HUES48 (cell line): ENCODE data around the gene TULP4.

ENCODE experiments used
- H3K27ac ChIP-seq: one replicate; pipeline ENCODE4 v1.7.0; 2013; ENCODE audit warnings: low read depth, low read length, inconsistent platforms
- H3K27me3 ChIP-seq: 2 replicates; pipeline ENCODE4 v1.6.1; 2013; ENCODE audit warnings: mild to moderate bottlenecking, low read length; ENCODE audit not compliant: control insufficient read depth, insufficient read depth
- H3K36me3 ChIP-seq: 2 replicates; pipeline ENCODE4 v1.6.1; 2013; ENCODE audit warnings: low read length; ENCODE audit not compliant: control insufficient read depth, insufficient read depth
- H3K4me1 ChIP-seq: 2 replicates; pipeline ENCODE4 v1.6.1; 2013; ENCODE audit warnings: mild to moderate bottlenecking, low read length; ENCODE audit not compliant: control insufficient read depth, insufficient read depth
- H3K4me3 ChIP-seq: 2 replicates; pipeline ENCODE4 v1.5.1; 2013; ENCODE audit warnings: mild to moderate bottlenecking, low read depth, low read length
- H3K9ac ChIP-seq: 2 replicates; pipeline ENCODE4 v1.6.1; 2013; ENCODE audit warnings: mild to moderate bottlenecking, low read depth, low read length, moderate library complexity
- H3K9me3 ChIP-seq: 2 replicates; pipeline ENCODE4 v1.6.1; 2013; ENCODE audit warnings: low read length; ENCODE audit not compliant: control insufficient read depth, insufficient read depth

TULP4 gene

DNA sequence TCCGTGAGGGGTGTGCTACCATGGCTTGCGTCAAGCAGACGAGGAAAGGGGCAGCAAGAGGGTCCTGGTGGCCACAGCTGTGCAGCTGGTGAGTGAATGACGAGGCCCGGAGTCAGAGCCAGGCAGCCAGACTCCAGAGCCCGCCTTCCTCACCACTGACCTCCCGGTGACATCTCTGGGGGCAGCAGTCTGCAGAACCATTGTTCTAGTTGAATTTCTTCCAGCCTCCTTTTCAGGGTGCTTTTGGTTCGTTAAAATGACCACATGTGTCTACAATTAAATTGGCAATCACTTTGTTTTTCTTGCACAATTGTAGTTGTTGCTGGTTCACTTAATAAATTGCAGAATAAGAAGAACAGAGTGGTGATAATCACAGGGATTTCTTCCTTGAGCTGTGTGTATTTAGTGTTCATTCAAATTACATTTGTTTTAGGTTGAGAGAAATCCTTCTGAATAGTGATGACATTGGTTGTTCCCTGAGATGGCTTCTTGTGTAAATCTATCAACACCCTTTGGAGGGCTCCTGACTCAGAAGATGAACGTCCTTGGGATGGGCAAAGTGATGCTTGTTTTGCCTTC is 96.4 kb downstream of the TULP4 start:
- H3K9ac ChIP-seq = no peak overlapping the region
- no peaks in the 10 kb centered on the region; the same call in 1 of the 2 replicates for H3K36me3 ChIP-seq
- no peak overlapping the region for H3K4me3 ChIP-seq
- no peak overlapping the region for H3K27ac ChIP-seq
- no peaks in the 10 kb centered on the region for H3K27me3 ChIP-seq
- H3K9me3 ChIP-seq = no peaks in the 10 kb centered on the region
- H3K4me1 ChIP-seq = 0 out of 2 replicates have a peak, but pooled peaks cover 3% of the 10 kb centered on the region

DNA sequence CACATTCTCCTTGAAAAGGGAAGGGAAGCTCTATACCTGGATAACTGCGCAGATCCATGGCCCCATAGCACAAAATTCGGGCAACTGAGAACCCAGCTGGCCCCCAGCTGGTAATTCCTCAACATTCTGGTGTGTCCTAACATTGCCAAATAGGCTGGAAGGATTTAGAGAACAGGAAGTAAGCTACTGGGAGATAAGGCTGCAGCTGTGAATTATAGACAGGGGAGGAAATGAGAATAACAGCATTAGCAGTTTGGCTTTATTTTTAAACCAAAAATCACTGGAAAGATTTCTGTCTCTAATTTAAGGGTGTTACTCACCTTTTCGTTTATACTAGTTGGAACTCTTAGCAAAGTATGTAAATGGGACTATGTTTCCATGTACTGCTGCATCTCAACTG is 97.2 kb downstream of the TULP4 start:
- Histone ChIP-seq H3K9ac (no peak overlapping the region), H3K4me3 (no peak overlapping the region), H3K9me3 (no peaks in the 10 kb centered on the region), H3K4me1 (0 out of 2 replicates have a peak, but pooled peaks cover 3% of the 10 kb centered on the region), H3K27ac (no peak overlapping the region), H3K36me3 (no peaks in the 10 kb centered on the region; the same call in 1 of the 2 replicates), H3K27me3 (no peaks in the 10 kb centered on the region)

DNA sequence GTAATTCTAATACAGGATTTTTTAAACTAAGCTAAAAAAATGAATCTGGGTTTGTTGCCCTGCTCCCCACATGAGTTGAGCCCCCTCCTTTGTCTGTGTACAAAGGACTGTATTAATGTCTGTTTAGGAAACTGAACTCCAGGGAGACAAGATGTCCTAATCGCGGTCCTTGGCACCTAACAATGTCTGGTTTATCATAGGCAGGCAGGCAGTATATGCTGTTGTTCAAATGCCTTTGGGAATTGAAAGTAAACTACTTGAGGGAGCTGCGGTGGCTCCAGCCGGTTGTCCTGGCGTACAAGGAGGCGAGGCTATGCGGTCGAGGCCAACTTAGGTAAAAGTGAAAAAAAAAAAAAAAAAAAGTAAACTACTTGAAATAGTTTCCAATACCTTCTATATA is 98.5 kb downstream of the TULP4 start:
- Histone ChIP-seq H3K4me3 (no peak overlapping the region), H3K36me3 (peaks cover 4% of the 10 kb centered on the region), H3K9ac (no peak overlapping the region), H3K27ac (no peak overlapping the region), H3K4me1 (0 out of 2 replicates have a peak, but pooled peaks cover 3% of the 10 kb centered on the region), H3K9me3 (no peaks in the 10 kb centered on the region), H3K27me3 (no peaks in the 10 kb centered on the region)

DNA sequence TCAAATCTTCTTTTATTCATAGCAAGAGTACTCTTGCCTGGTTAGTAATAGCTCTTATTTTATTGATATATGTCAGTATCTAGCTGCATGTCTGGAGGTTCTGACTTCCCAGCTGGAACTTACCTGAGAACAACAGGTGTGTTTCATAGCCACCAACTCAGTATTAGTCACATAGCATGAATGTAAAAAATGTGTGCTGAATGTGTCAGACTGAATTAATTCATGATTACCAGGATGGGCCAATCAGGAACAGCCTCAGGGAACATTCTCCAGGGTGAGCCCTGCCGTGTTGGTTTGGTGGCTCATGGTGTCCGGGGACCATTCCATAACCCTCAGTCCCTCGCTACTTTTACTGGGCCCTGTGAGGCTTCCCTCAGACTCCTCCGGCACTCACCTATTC is 99.7 kb downstream of the TULP4 start:
- Histone ChIP-seq H3K27ac (no peak overlapping the region), H3K9me3 (no peaks in the 10 kb centered on the region), H3K4me1 (0 out of 2 replicates have a peak, but pooled peaks cover 8% of the 10 kb centered on the region), H3K36me3 (peaks cover 4% of the 10 kb centered on the region), H3K9ac (no peak overlapping the region), H3K27me3 (no peaks in the 10 kb centered on the region), H3K4me3 (no peak overlapping the region)

DNA sequence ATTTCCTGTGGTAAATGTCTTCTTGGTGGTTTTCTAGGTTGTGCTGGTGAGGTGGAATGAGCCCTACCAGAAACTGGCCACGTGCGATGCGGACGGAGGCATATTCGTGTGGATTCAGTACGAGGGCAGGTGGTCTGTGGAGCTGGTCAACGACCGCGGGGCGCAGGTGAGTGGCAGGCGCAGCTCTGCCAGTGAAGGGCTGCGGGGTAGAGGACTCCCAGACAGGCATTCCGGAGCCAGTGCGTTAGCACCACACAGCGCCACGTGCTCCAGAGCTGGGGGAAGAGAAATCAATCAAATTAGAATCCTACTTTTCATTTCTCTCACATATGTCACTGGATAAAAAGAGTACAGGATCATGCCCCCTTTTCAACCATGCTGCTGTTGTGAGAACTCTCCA is 100.8 kb downstream of the TULP4 start:
- Histone ChIP-seq H3K9ac (no peak overlapping the region), H3K4me1 (0 out of 2 replicates have a peak, but pooled peaks cover 8% of the 10 kb centered on the region), H3K36me3 (peaks cover 4% of the 10 kb centered on the region), H3K9me3 (no peaks in the 10 kb centered on the region), H3K4me3 (no peak overlapping the region), H3K27me3 (no peaks in the 10 kb centered on the region), H3K27ac (no peak overlapping the region)

- Histone ChIP-seq H3K9ac (no peak overlapping the region), H3K27ac (no peak overlapping the region), H3K36me3 (peaks cover 4% of the 10 kb centered on the region)
Measured at GRCh38 chr6:158413814-158414565, 101.7 kb downstream of the TULP4 start.

GRCh38 chr6:158414851-158415262 is 102.6 kb downstream of the TULP4 start:
- Histone ChIP-seq H3K27ac (no peak overlapping the region), H3K4me1 (0 out of 2 replicates have a peak, but pooled peaks cover 5% of the 10 kb centered on the region), H3K9ac (no peak overlapping the region), H3K4me3 (no peak overlapping the region), H3K9me3 (no peaks in the 10 kb centered on the region), H3K36me3 (peaks cover 4% of the 10 kb centered on the region), H3K27me3 (no peaks in the 10 kb centered on the region)

More at GRCh38 chr6:158413814-158414565, 101.7 kb downstream of the TULP4 start:
- H3K4me1 ChIP-seq = 0 out of 2 replicates have a peak, but pooled peaks cover 5% of the 10 kb centered on the region
- H3K27me3 ChIP-seq = no peaks in the 10 kb centered on the region
- no peak overlapping the region for H3K4me3 ChIP-seq
- no peaks in the 10 kb centered on the region for H3K9me3 ChIP-seq

GRCh38 chr6:158415666-158416065 is 103.4 kb downstream of the TULP4 start:
- no peaks in the 10 kb centered on the region for H3K27me3 ChIP-seq
- H3K9me3 ChIP-seq = no peaks in the 10 kb centered on the region
- H3K36me3 ChIP-seq = peaks cover 4% of the 10 kb centered on the region
- no peak overlapping the region for H3K4me3 ChIP-seq
- H3K4me1 ChIP-seq = 0 out of 2 replicates have a peak, but pooled peaks cover 5% of the 10 kb centered on the region
- H3K9ac ChIP-seq = no peak overlapping the region
- H3K27ac ChIP-seq = no peak overlapping the region

GRCh38 chr6:158416883-158417759 is 104.9 kb downstream of the TULP4 start:
- H3K27me3 ChIP-seq = no peaks in the 10 kb centered on the region
- 0 out of 2 replicates have a peak, but pooled peaks cover 8% of the 10 kb centered on the region for H3K4me1 ChIP-seq
- no peak overlapping the region for H3K9ac ChIP-seq
- H3K9me3 ChIP-seq = no peaks in the 10 kb centered on the region
- no peak overlapping the region for H3K27ac ChIP-seq
- peaks cover 4% of the 10 kb centered on the region for H3K36me3 ChIP-seq
- no peak overlapping the region for H3K4me3 ChIP-seq

DNA sequence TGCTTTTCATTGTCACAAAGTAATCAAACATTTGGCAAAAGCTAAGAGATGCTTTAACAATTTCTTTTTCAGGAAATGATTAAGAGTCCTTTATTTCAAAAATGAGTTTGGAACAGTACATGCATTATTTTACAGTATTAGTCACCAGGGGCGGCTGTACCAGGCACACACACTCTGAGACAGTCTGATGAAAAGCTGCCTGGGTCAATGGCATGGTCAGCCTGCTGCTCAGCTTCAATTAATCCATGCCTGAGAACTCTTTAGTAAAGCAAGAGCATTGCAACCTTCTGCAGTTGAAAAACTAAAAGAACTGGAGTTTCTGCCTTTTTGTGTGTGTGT is 105.5 kb downstream of the TULP4 start:
- Histone ChIP-seq H3K4me1 (0 out of 2 replicates have a peak, but pooled peaks cover 8% of the 10 kb centered on the region), H3K36me3 (peaks cover 4% of the 10 kb centered on the region), H3K9ac (no peak overlapping the region), H3K27me3 (no peaks in the 10 kb centered on the region), H3K27ac (no peak overlapping the region), H3K9me3 (no peaks in the 10 kb centered on the region), H3K4me3 (no peak overlapping the region)
